GM23338 (cell line): ENCODE results near the gene TMEM86A. TPM values are rescaled to one million over a fixed set of nuclear protein-coding genes. Genes with fewer than 3 reads are reported as not detected.
A peak's percentile ranks its signal among the peaks of the same experiment; 100 is the strongest.

Experiments used
- ATAC-seq: fragments of 200-7000 bp; cut with Tn5 transposase; 3 replicates; pipeline ENCODE4 v1.9.1; 2020
- DNase-seq: peaks from one replicate; pipeline ENCODE4 v3.0.0-alpha.2; 2015; ENCODE audit warnings: low spot score
- H2AFZ ChIP-seq: fragments of 200-600 bp; sonication (generic); 2 replicates; pipeline ENCODE4 v1.8.0; 2016; ENCODE audit warnings: antibody characterized with exemption, mild to moderate bottlenecking, moderate library complexity
- H3F3A ChIP-seq: fragments of 200-600 bp; sonication (generic); replicated peaks from 2 replicates; pipeline ENCODE4 v1.8.0; 2017; ENCODE audit warnings: antibody characterized with exemption, mixed run types, low read depth
- H3K27ac ChIP-seq: fragments of 200-600 bp; sonication (generic); 2 replicates; pipeline ENCODE4 v1.6.1; 2016; ENCODE audit warnings: low read depth
- H3K27me3 ChIP-seq: fragments of 200-600 bp; sonication (generic); 2 replicates; pipeline ENCODE4 v1.8.0; 2016; ENCODE audit warnings: mild to moderate bottlenecking, mixed run types, moderate library complexity; ENCODE audit not compliant: insufficient read depth
- H3K36me3 ChIP-seq: fragments of 200-600 bp; sonication (generic); 2 replicates; pipeline ENCODE4 v1.8.0; 2016; ENCODE audit warnings: mild to moderate bottlenecking; ENCODE audit not compliant: insufficient read depth
- H3K4me1 ChIP-seq: fragments of 200-600 bp; sonication (generic); 2 replicates; pipeline ENCODE4 v1.8.0; 2016; ENCODE audit warnings: mild to moderate bottlenecking, moderate library complexity; ENCODE audit not compliant: insufficient read depth
- H3K4me2 ChIP-seq: fragments of 200-600 bp; sonication (generic); 2 replicates; pipeline ENCODE4 v1.7.1; 2017; ENCODE audit warnings: mixed run types
- H3K4me3 ChIP-seq: fragments of 200-600 bp; sonication (generic); 2 replicates; pipeline ENCODE4 v1.6.1; 2016; ENCODE audit warnings: mixed run types
- H3K79me2 ChIP-seq: fragments of 200-600 bp; sonication (generic); replicated peaks from 2 replicates; pipeline ENCODE4 v1.8.0; 2017; ENCODE audit warnings: mild to moderate bottlenecking; ENCODE audit not compliant: insufficient read depth
- H3K9me2 ChIP-seq: fragments of 200-600 bp; sonication (generic); 2 replicates; pipeline ENCODE4 v1.8.0; 2017; ENCODE audit not compliant: insufficient read depth
- H4K20me1 ChIP-seq: fragments of 200-600 bp; sonication (generic); replicated peaks from 2 replicates; pipeline ENCODE4 v1.8.0; 2017; ENCODE audit warnings: mild to moderate bottlenecking; ENCODE audit not compliant: insufficient read depth
- H3K27ac Mint-ChIP-seq: 2 replicates; pipeline ENCODE4 v1.8.0; 2020; ENCODE audit warnings: inconsistent platforms, mild to moderate bottlenecking, moderate library complexity, mixed read lengths
- H3K27me3 Mint-ChIP-seq: 3 replicates; pipeline ENCODE4 v1.8.0; 2022; ENCODE audit warnings: low read depth, mild to moderate bottlenecking, moderate library complexity, mixed read lengths, inconsistent platforms; ENCODE audit not compliant: insufficient read depth, poor library complexity
- H3K36me3 Mint-ChIP-seq: 3 replicates; pipeline ENCODE4 v1.8.0; 2021; ENCODE audit warnings: low read depth, mild to moderate bottlenecking, inconsistent platforms, moderate library complexity, mixed read lengths
- H3K4me1 Mint-ChIP-seq: 3 replicates; pipeline ENCODE4 v1.8.0; 2020; ENCODE audit warnings: mild to moderate bottlenecking, inconsistent platforms, mixed read lengths
- H3K4me3 Mint-ChIP-seq: 3 replicates; pipeline ENCODE4 v1.8.0; 2021; ENCODE audit warnings: moderate library complexity, mild to moderate bottlenecking, inconsistent platforms, mixed read lengths
- H3K9me3 Mint-ChIP-seq: 3 replicates; pipeline ENCODE4 v1.8.0; 2020; ENCODE audit warnings: moderate library complexity, mild to moderate bottlenecking, inconsistent platforms, mixed read lengths
- NANOG ChIP-seq: IDR thresholded peaks from 2 replicates; pipeline ENCODE4 v1.6.1; 2016; ENCODE audit warnings: antibody characterized with exemption, borderline replicate concordance
- REST ChIP-seq: IDR thresholded peaks from one replicate; pipeline ENCODE4 v1.6.1; 2018; ENCODE audit warnings: antibody characterized with exemption; ENCODE audit not compliant: unreplicated experiment
- ZNF331 ChIP-seq: fragments of 250-450 bp; sonication (Bioruptor Pico); IDR thresholded peaks from 2 replicates; pipeline ENCODE4 v1.5.0; 2020; ENCODE audit warnings: low read depth, mild to moderate bottlenecking, moderate library complexity
- ZNF462 ChIP-seq: fragments of 250-450 bp; sonication (Bioruptor Pico); IDR thresholded peaks from 2 replicates; pipeline ENCODE4 v1.5.0; 2020; ENCODE audit warnings: mild to moderate bottlenecking, moderate library complexity
- polyA plus RNA-seq: library from polyadenylated mRNA; unstranded; fragments of >200 nt; fragmentation: Nextera tagmentation; extraction: Ambion mirVana; gene quantifications from 2 replicates; pipeline ENCODE4 v1.2.1, GENCODE V29; 2016
- total RNA-seq: library from RNA; depleted of rRNA; stranded (reverse); fragments of >200 nt; shearing (Covaris generic); gene quantifications from 2 replicates; pipeline ENCODE4 v1.2.3, GENCODE V29; 2014

The TMEM86A gene
- total and polyA plus RNA-seq, 2 experiments from 2014 or later: 0.45 to 0.91 TPM

- peak; percentile 59; the same call in 1 of the 2 replicates for TF ChIP-seq ZNF462 (CRISPR knock-in tag)
These were observed 29.1 kb downstream of the TMEM86A start (continued) for GRCh38 chr11:18727479-18728236.

- H3K27ac ChIP-seq: no peak overlapping the region
- no peak overlapping the region for H3K4me3 Mint-ChIP-seq
- peaks cover 23% of the 10 kb centered on the region for H3K4me1 Mint-ChIP-seq
- no peak for ATAC-seq
- no peaks in the 10 kb centered on the region for H3K36me3 ChIP-seq
- H4K20me1 ChIP-seq: no peaks in the 10 kb centered on the region; the same call in 1 of the 2 replicates
- no peaks in the 10 kb centered on the region; the same call in 2 of the 3 replicates for H3K36me3 Mint-ChIP-seq
- no peak overlapping the region for H2AFZ ChIP-seq
- peaks cover 7% of the 10 kb centered on the region; the same call in 1 of the 2 replicates for H3K4me1 ChIP-seq
- H3K27me3 ChIP-seq: no peaks in the 10 kb centered on the region
- no peak for DNase-seq
- peaks cover 7% of the 10 kb centered on the region for H3K27me3 Mint-ChIP-seq
- no peak overlapping the region for H3K4me2 ChIP-seq
- H3K9me2 ChIP-seq: no peaks in the 10 kb centered on the region
- H3F3A ChIP-seq: no peaks in the 10 kb centered on the region
- H3K27ac Mint-ChIP-seq: no peak overlapping the region
- H3K79me2 ChIP-seq: no peaks in the 10 kb centered on the region
- H3K9me3 Mint-ChIP-seq: no peaks in the 10 kb centered on the region; the same call in 2 of the 3 replicates
- no peak overlapping the region for H3K4me3 ChIP-seq
- TF ChIP-seq NANOG: no peak
- TF ChIP-seq ZNF331: no peak
- no peak for TF ChIP-seq REST
- no peak for TF ChIP-seq ZNF462 (CRISPR knock-in tag)
These were observed 30.1 kb downstream of the TMEM86A start for GRCh38 chr11:18728658-18729057.
